Chondrocyte (in vitro differentiated cells): ENCODE results near the gene DNAJC27. TPM values are rescaled to one million over a fixed set of nuclear protein-coding genes. Genes with fewer than 3 reads are reported as not detected.

Source experiments
- DNase-seq: peaks from one replicate; pipeline ENCODE4 v3.0.0; 2021; ENCODE audit warnings: mixed read lengths, low spot score
- H3K27ac Mint-ChIP-seq: one replicate; pipeline ENCODE4 v1.8.0; 2021; ENCODE audit warnings: mild to moderate bottlenecking, moderate library complexity, mixed read lengths; ENCODE audit not compliant: unreplicated experiment
- H3K27me3 Mint-ChIP-seq: 2 replicates; pipeline ENCODE4 v1.8.0; 2021; ENCODE audit warnings: low read depth, mixed read lengths
- H3K36me3 Mint-ChIP-seq: 2 replicates; pipeline ENCODE4 v1.8.0; 2021; ENCODE audit warnings: low read depth, mixed read lengths
- H3K4me1 Mint-ChIP-seq: 2 replicates; pipeline ENCODE4 v1.8.0; 2021; ENCODE audit warnings: low read depth, mild to moderate bottlenecking, mixed read lengths
- H3K4me3 Mint-ChIP-seq: one replicate; pipeline ENCODE4 v1.8.0; 2021; ENCODE audit warnings: mild to moderate bottlenecking, moderate library complexity, mixed read lengths; ENCODE audit not compliant: unreplicated experiment
- H3K9me3 Mint-ChIP-seq: 2 replicates; pipeline ENCODE4 v1.8.0; 2021; ENCODE audit warnings: low read depth, mixed read lengths
- CTCF ChIP-seq: fragments of 200-600 bp; sonication (generic); IDR thresholded peaks from 2 replicates; pipeline ENCODE4 v1.5.0; 2021; ENCODE audit warnings: antibody characterized with exemption, mild to moderate bottlenecking, moderate library complexity
- total RNA-seq: library from RNA; stranded (reverse); gene quantifications from 3 replicates; pipeline ENCODE4 v1.2.1, GENCODE V29; 2021

Gene DNAJC27
- total RNA-seq, 1 donor from 2014 or later: 3.8 TPM

- Mint-ChIP-seq H3K9me3 (no peaks in the 10 kb centered on the region), H3K27me3 (no peaks in the 10 kb centered on the region), H3K4me3 (no peak overlapping the region), H3K4me1 (no peaks in the 10 kb centered on the region), H3K36me3 (no peaks in the 10 kb centered on the region), H3K27ac (no peak overlapping the region)
- no peak for DNase-seq
- TF ChIP-seq CTCF: no peak
Observed at GRCh38 chr2:24939353-24939752, 32.4 kb downstream of the DNAJC27 start.

GRCh38 chr2:24937236-24937635, 34.5 kb downstream of the DNAJC27 start:
- no peaks in the 10 kb centered on the region for H3K4me1 Mint-ChIP-seq
- no peak overlapping the region for H3K27ac Mint-ChIP-seq
- H3K27me3 Mint-ChIP-seq: no peaks in the 10 kb centered on the region
- no peaks in the 10 kb centered on the region for H3K9me3 Mint-ChIP-seq
- H3K36me3 Mint-ChIP-seq: no peaks in the 10 kb centered on the region
- DNase-seq: no peak
- no peak for TF ChIP-seq CTCF
- no peak overlapping the region for H3K4me3 Mint-ChIP-seq

GRCh38 chr2:24935145-24935544, 36.6 kb downstream of the DNAJC27 start:
- no peak for TF ChIP-seq CTCF

GRCh38 chr2:24932715-24933114, 39.0 kb downstream of the DNAJC27 start:
- Mint-ChIP-seq H3K4me1 (peaks cover 9% of the 10 kb centered on the region), H3K27me3 (no peaks in the 10 kb centered on the region), H3K27ac (no peak overlapping the region), H3K9me3 (no peaks in the 10 kb centered on the region), H3K36me3 (no peaks in the 10 kb centered on the region), H3K4me3 (no peak overlapping the region)
- DNase-seq: no peak
- TF ChIP-seq CTCF: no peak

More at GRCh38 chr2:24935145-24935544, 36.6 kb downstream of the DNAJC27 start:
- no peaks in the 10 kb centered on the region for H3K27me3 Mint-ChIP-seq
- peaks cover 9% of the 10 kb centered on the region for H3K4me1 Mint-ChIP-seq
- no peak overlapping the region for H3K4me3 Mint-ChIP-seq
- DNase-seq: no peak
- H3K27ac Mint-ChIP-seq: no peak overlapping the region
- H3K9me3 Mint-ChIP-seq: no peaks in the 10 kb centered on the region
- H3K36me3 Mint-ChIP-seq: no peaks in the 10 kb centered on the region

GRCh38 chr2:24930768-24931167, 41.0 kb downstream of the DNAJC27 start:
- no peak for DNase-seq
- no peak for TF ChIP-seq CTCF

More at GRCh38 chr2:24930768-24931167, 41.0 kb downstream of the DNAJC27 start:
- Mint-ChIP-seq H3K27ac (no peak overlapping the region), H3K9me3 (no peaks in the 10 kb centered on the region), H3K36me3 (no peaks in the 10 kb centered on the region), H3K27me3 (no peaks in the 10 kb centered on the region), H3K4me1 (peaks cover 9% of the 10 kb centered on the region), H3K4me3 (no peak overlapping the region)
